Tibial artery (tissue), 4 donors: Measurements from ENCODE around the gene BRME1.

Experiments
- DNase-seq, 2 donors: peaks; one replicate each; pipeline ENCODE4 v3.0.0-alpha.2; 2019
- H3K27ac ChIP-seq, 2 donors: fragments of 200-600 bp; sonication (generic) in 1 of 2; 1 replicate in 1 of 2; 2 replicates in 1 of 2; pipeline ENCODE4 v1.5.1; 2018 to 2019; ENCODE audit warnings: mild to moderate bottlenecking in 1 of 2
- H3K27me3 ChIP-seq, 2 donors: fragments of 200-600 bp; sonication (generic) in 1 of 2; one replicate each; pipeline versions ENCODE4 v1.5.1 to v1.6.0; 2016 to 2019
- H3K36me3 ChIP-seq, 3 donors: fragments of 200-600 bp; sonication (generic) in 2 of 3; one replicate each; pipeline ENCODE4 v1.5.1; 2016 to 2019; ENCODE audit warnings: mild to moderate bottlenecking in 2 of 3
- H3K4me1 ChIP-seq, 4 donors: fragments of 200-600 bp; sonication (generic) in 2 of 4; 1 replicate in 3 of 4; 2 replicates in 1 of 4; pipeline ENCODE4 v1.5.1; 2016 to 2019
- H3K4me3 ChIP-seq, 2 donors: fragments of 200-600 bp; sonication (generic) in 1 of 2; 1 replicate in 1 of 2; 2 replicates in 1 of 2; pipeline ENCODE4 v1.5.1; 2018 to 2019; ENCODE audit warnings: mild to moderate bottlenecking in 2 of 2
- H3K9me3 ChIP-seq, 3 donors: fragments of 200-600 bp; sonication (generic) in 1 of 3; one replicate each; pipeline ENCODE4 v1.5.1; 2016 to 2019
- intact Hi-C: fragments of 100-400 bp; cut with DNase I; formaldehyde crosslinking; loops from one replicate; pipeline ENCODE4 v1.15.0; 2023; ENCODE audit warnings: low total_unique reads
- TF ChIP-seq, protein P1 (sequence below), 2 experiments: fragments of 200-600 bp in 1 of 2; fragments of 450-650 bp in 1 of 2; IDR thresholded peaks; one replicate each; pipeline ENCODE4 v1.5.1; 2017 to 2019; ENCODE audit warnings: antibody characterized with exemption in 2 of 2, mild to moderate bottlenecking in 1 of 2, moderate library complexity in 1 of 2

The BRME1 gene

DNA sequence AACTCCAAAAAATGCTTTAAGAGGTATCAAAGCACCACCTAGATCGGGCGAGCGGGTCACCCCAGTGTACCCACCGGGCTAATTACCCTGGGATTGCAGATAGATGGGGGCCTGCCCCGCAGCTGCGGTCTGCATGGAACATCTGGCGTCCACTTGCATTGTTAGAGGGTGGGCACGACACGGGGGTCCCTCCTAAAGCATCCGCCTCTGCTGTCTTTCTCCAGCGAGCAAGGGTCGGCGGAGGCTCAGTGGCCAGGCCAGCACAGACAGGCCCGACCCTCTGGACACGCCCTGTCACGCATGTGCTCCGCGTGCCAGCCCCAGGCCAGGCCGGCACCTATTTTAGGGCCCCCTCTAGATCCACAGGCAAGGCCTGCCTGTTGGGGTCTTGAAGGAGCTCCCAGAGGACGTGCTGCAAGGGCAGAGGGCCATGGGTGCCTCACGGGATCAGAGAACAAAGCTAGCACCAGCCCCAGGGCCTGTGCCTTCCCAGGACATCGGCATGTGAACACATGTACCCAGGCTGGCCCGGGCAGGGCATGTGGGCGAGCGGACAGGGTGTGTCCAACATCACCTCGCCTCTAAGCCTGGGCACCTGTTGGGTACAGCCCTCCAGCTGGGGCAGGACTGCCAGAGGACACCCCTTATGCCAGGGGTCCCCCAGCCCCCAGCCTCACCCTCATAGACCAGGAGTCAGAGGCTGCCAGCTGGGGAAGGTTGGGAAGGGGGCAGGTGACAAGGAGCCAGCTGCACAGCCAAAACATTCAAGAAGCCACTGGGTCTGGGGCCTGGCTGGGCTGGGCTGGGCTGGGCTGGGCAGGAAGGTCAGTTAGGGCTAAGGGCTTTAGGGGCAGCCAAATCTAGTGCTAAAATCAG lies 64.6 kb downstream of the BRME1 start:
- Histone ChIP-seq H3K4me1 (peaks cover 17 to 74% (median 49%) of the 10 kb centered on the region in 4 donors), H3K36me3 (peaks cover 0 to 3% (median 3%) of the 10 kb centered on the region in 3 donors), H3K27ac (peak overlapping the region; percentile 99), H3K4me3 (peak overlapping the region; percentile 97 to 99), H3K27me3 (no peaks in the 10 kb centered on the region), H3K9me3 (no peaks in the 10 kb centered on the region)
- intact Hi-C loops, result loop anchor here (10.0 kb wide), 2 partner anchors 687 to 1047 kb away; partner anchors contain the start of genes IER2, JUNB and STX10
- TF ChIP-seq, protein P1, sequence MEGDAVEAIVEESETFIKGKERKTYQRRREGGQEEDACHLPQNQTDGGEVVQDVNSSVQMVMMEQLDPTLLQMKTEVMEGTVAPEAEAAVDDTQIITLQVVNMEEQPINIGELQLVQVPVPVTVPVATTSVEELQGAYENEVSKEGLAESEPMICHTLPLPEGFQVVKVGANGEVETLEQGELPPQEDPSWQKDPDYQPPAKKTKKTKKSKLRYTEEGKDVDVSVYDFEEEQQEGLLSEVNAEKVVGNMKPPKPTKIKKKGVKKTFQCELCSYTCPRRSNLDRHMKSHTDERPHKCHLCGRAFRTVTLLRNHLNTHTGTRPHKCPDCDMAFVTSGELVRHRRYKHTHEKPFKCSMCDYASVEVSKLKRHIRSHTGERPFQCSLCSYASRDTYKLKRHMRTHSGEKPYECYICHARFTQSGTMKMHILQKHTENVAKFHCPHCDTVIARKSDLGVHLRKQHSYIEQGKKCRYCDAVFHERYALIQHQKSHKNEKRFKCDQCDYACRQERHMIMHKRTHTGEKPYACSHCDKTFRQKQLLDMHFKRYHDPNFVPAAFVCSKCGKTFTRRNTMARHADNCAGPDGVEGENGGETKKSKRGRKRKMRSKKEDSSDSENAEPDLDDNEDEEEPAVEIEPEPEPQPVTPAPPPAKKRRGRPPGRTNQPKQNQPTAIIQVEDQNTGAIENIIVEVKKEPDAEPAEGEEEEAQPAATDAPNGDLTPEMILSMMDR (IDR thresholded peaks at IDR 0.05), result no peak
- peak in 1 of 2 donors; percentile 86 for DNase-seq

DNA sequence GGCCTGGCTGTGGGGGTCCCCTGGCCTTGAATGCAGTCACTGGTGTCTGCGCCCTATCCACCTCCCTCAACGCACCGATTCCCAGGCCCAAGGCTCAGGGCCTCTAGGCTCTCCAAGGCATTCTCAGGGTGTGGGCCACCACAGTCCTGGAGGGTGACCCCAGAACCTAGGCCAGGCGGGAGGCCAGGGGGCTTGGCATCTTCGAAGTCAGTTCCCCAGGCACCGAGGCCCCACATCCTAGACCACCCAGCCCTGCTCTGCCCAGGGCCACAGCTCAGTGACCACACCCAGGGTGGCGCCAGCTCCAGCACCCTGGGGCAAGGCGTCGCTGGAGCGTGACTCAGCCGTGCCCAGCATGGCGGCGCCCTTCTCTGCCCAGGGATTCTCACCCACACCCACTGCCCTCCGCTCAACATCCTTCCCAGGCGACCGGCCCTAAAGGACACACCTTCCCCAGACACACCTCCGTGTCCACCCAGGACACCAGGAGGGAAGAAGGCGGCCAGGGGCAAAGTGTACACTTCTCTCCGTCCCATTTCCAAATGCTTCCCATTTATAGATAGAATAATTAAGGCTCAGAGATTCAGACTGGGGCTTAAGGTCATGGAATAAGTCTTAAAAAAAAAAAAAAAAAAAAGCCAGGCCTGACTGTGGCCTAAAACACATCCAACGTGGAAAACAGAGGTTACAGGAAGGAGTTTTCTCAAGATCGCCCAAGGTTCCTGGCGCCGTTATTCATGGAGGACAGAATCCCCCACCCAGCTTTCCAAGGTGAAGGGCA lies 65.4 kb downstream of the BRME1 start:
- H3K27me3 ChIP-seq, result no peaks in the 10 kb centered on the region
- H3K4me1 ChIP-seq, result peaks cover 20 to 76% (median 53%) of the 10 kb centered on the region in 4 donors
- H3K9me3 ChIP-seq, result no peaks in the 10 kb centered on the region
- H3K4me3 ChIP-seq, result peak overlapping the region; percentile 97 to 99
- H3K36me3 ChIP-seq, result peaks cover 6 to 11% (median 10%) of the 10 kb centered on the region in 3 donors
- DNase-seq, result peak; percentile 70 to 89
- TF ChIP-seq, protein P1 (IDR thresholded peaks at IDR 0.05), result no peak
- peak overlapping the region; percentile 99 for H3K27ac ChIP-seq
- intact Hi-C loops, result loop anchor here (10.0 kb wide), 2 partner anchors 686 to 1046 kb away; partner anchors contain the start of genes IER2, JUNB and STX10

DNA sequence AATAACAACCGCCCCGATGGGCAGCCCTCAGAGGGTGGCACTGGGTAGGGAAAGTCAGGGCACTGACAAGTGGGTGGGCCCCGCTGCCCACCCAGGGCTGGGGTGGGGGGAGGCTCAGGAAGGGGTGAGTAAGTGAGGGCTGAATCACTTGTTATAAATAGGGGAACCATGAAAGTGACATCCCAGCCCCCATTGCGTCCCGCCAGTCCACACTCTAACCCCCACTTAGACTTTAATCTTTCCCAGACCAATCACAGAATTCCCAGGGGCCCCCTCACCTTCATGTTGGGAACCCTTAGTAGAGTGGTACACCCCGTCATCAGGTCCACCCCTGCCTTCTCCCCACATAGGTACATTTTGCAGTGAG lies 66.0 kb downstream of the BRME1 start:
- H3K4me1 ChIP-seq, result peaks cover 20 to 81% (median 55%) of the 10 kb centered on the region in 4 donors

DNA sequence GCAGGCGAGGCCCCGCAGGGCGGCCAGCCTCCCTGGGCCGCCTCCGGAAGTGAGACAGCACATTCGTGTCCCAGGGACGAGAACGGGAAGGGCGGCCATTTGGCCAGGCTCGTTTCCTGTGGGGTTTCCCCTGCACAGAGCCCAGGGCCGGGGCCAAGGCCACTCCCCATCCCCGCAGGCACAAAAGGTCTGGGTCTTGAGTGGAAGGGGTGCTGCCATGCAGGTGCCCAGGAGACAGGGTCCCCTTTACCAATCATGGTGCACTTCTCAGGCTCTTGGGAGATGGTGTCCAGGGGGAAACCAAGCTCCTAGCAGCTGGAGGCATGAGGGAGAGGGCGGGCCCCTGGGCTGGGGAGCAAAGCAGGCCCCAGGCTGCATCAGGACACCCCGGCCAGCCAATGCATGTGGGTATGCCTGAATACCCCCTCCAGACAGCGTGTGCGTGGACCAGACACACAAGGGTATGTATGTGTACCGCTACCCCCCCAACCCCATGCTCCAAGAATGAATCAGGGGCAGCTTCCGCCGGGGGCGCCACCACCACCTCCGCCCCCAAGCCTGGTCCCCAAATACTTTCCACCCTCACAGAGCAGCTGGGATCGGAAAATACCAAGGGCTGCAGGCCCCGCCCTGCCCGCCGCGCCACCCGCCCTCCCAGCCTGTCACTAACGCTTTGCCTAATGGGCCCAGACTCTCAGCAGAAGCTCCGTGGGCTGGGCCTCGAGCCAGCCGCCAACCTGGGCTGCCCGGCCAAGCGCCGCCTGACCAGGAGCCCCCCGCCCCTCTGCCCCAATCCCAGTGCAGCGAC lies 66.6 kb downstream of the BRME1 start:
- intact Hi-C loops, result no loop called here
- DNase-seq, result peak; percentile 93 to 96
- H3K9me3 ChIP-seq, result no peaks in the 10 kb centered on the region
- peak overlapping the region; percentile 99 for H3K27ac ChIP-seq
- H3K4me3 ChIP-seq, result peak overlapping the region; percentile 97 to 99
- TF ChIP-seq, protein P1 (IDR thresholded peaks at IDR 0.05), result no peak
- peaks cover 20 to 84% (median 61%) of the 10 kb centered on the region in 4 donors for H3K4me1 ChIP-seq
- H3K36me3 ChIP-seq, result peaks cover 18 to 22% (median 18%) of the 10 kb centered on the region in 3 donors
- no peaks in the 10 kb centered on the region for H3K27me3 ChIP-seq

More for the DNA sequence above, 66.0 kb downstream of the BRME1 start:
- Histone ChIP-seq H3K27ac (peak overlapping the region; percentile 99), H3K9me3 (no peaks in the 10 kb centered on the region), H3K27me3 (no peaks in the 10 kb centered on the region), H3K4me3 (peak overlapping the region; percentile 97 to 99), H3K36me3 (peaks cover 12 to 17% (median 13%) of the 10 kb centered on the region in 3 donors)
- peak in 1 of 2 donors; percentile 61 for DNase-seq
- TF ChIP-seq, protein P1 (IDR thresholded peaks at IDR 0.05), result no peak
- intact Hi-C loops, result loop anchor here (10.0 kb wide), 2 partner anchors 685 to 1045 kb away; partner anchors contain the start of genes IER2, JUNB and STX10
